Panc1 (cell line): ENCODE data around the gene PRR4.

ENCODE experiments used
- CTCF ChIP-seq: fragments of 450-650 bp; IDR thresholded peaks from 2 replicates; pipeline ENCODE4 v1.5.1; 2017; ENCODE audit warnings: mild to moderate bottlenecking
- POLR2AphosphoS5 ChIP-seq: IDR thresholded peaks from 2 replicates; pipeline ENCODE4 v1.6.1; 2012; ENCODE audit warnings: mild to moderate bottlenecking, low read depth, low read length, moderate library complexity
- REST ChIP-seq, 2 experiments: IDR thresholded peaks; 2 replicates each; pipeline ENCODE4 v1.6.1; 2011 to 2012; ENCODE audit warnings: low read depth in 2 of 2, control low read depth in 1 of 2, low read length in 1 of 2, mild to moderate bottlenecking in 1 of 2, moderate library complexity in 1 of 2; ENCODE audit not compliant: insufficient read depth in 1 of 2
- SIN3A ChIP-seq: IDR thresholded peaks from 2 replicates; pipeline ENCODE4 v1.6.1; 2012; ENCODE audit warnings: low read depth, mild to moderate bottlenecking, low read length, moderate library complexity, borderline replicate concordance; ENCODE audit not compliant: insufficient read depth
- TCF7L2 ChIP-seq: IDR thresholded peaks from 2 replicates; pipeline ENCODE4 v1.6.1; 2011; ENCODE audit warnings: mild to moderate bottlenecking, low read depth, low read length, inconsistent platforms

- TF ChIP-seq CTCF = no peak
- no peak for TF ChIP-seq POLR2AphosphoS5
- TF ChIP-seq TCF7L2 = no peak
- TF ChIP-seq SIN3A = no peak
- no peak for TF ChIP-seq REST (IDR thresholded peaks at IDR 0.05; ENCODE audit: insufficient read depth in 1 of 2, low read depth in 2 of 2, low read length in 1 of 2)
Measured at GRCh38 chr12:10849425-10849878, at the start of gene PRR4.
